Glomerular endothelial cell (primary cell): ENCODE results near the gene RPS6KA2. TPM values are rescaled to one million over a fixed set of nuclear protein-coding genes. Genes with fewer than 3 reads are reported as not detected.

ENCODE experiments used
- DNase-seq: peaks from one replicate; pipeline ENCODE4 v3.0.0-alpha.2; 2011; ENCODE audit warnings: low read depth, low spot score; ENCODE audit errors: extremely low read depth
- total RNA-seq: library from RNA; depleted of rRNA; stranded (reverse); fragments of >200 nt; gene quantifications from 2 replicates; pipeline ENCODE4 v1.2.3, GENCODE V29; 2015

Gene RPS6KA2
- total RNA-seq, 1 donor from 2014 or later, result 249 TPM

DNA sequence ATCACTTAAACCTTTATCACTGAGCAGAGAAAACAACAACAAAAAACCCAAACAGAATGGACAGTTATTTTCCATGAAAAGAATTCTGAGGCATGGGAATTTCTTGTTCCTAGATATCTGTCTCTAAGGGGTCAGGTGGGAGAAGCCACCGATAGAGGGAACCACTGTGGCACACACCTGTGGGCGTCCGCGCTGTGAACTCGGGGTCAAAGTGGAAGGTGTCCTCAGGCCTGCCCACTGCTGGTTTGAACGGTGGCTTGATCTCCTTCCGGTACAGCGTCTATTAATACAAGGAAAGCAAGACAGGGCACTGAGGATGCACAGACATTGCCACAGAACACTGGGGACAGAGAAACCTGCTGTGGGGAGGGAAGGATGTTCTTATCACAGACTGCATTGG is 167.8 kb downstream of the RPS6KA2 start:
- no peak for DNase-seq

DNA sequence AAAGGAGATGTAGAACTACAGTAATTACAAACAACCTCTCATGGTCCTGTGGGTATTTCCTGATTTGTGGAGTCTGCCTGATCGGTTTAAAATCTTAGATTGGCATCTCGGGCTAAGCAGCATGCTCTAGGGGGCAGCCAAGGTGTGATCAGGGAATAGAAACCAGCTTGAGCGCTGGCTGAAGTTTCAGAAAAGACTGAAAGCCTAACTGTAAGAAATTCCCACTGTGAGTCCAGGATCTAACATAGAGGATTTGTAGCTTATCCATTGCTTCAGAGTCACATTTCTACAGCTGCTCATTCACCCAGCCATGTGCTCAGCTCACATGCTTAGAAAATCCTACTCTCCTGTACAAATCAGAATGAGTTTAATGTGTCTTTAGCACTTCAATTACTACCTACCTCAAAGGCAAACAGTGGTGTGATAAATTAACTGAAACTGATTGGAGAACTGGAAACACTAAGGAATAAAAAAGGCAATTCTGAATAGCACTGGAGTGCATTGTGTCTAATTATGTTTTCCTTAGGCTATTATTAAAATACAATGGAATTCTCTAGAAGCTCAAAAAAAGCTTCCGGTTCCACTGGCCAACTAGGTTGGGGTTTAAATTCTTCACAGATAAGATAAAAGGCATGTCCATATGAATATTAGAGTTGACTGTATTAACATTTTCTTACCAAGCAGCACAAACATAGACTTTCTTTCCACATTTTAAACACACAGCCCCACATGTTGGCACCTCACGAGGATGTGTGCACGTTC is 170.5 kb downstream of the RPS6KA2 start:
- no peak for DNase-seq

DNA sequence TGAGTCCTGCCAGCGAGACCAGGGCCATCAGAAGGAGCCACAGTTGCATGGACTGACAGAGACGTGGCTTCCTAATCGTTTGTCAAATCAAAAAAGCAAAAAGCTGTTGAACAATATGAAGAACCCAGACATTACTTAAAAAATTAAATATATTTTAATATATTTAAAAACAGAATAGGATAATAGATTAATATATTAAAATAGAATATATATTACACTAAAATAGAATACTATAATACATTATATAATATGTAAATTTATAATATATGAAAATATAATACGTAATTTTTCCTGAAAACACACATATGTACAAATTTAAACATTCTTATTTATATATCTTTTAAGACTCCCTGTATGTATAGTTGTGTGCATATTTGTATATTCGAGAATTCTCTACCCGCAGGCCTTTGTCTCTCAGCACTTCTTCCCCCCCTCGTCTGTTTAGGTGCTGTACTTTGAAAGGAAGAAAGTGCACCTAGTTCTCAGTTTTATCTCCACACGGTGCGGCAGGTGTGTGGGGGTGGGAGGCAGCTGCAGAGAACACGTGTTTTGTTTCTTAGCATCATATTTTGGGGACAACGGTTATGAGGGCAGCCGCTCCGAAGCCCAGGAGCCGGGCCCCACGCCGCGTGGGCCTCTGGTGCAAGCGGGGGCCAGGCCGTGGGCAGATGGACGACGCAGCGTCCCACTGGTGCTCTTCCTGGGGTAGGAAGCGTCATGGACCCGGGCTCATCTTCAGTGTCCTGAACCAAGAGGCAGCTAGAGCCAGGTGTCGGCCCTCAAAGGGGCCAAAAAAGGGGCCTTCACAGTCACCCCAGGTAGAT is 172.1 kb downstream of the RPS6KA2 start:
- no peak for DNase-seq

DNA sequence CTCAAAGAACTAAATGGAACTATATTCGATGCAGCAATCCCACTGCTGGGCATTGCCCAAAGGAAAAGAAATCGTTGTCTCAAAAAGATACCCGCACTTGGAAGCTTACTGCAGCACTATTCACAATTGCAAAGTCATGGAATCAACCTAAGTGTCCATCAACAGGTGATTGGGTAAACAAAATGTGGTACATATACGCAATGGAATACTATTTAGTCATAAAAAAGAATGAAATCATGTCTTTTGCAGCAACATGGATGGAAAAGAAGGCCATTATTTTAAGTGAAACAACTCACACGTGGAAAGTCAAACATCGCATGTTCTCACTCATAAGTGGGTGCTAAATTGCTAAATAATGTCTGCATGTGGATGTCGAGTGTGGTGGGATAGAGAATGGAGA is 173.4 kb downstream of the RPS6KA2 start:
- DNase-seq, result no peak

DNA sequence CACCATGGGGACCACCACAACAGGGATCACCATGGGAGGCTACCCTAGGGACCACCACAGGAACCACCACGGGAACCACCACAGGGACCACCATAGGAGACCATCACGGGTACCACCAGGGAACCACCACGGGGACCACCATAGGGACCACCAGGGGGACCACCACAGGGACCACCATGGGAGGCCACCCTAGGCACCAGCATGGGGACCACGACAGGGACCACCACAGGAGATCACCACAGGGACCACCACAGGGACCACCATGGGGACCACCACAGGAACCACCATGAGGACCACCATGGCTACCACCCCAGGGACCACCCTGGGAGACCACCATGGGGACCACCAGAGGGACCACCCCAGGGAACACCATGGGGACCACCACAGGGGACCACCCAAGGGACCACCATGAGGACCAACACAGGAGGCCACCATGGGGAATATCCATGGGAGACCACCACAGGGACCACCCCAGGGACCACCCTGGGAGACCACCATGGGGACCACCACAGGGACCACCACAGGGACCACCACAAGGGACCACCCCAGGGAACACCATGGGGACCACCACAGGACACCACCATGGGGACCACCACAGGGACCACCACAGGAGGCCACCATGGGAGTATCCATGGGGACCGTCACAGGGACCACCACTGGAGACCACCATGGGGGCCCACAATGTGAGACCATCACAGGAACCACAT is 176.7 kb downstream of the RPS6KA2 start:
- no peak for DNase-seq

DNA sequence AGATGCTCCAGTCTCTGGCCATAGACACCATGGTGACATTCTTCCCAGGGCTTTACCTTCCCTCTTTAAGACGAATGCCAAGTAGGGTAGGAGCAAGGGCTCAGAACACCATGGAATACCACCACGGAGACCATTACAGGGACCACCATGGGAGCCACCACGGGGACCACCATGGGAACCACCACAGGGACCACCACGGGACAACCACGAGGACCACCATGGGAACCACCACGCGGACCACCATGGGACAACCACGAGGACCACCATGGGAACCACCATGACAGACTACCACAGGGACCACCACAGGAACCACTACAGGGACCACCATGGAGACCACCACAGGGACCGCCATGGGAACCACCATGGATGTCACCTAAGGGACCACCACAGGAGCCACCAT is 177.4 kb downstream of the RPS6KA2 start:
- no peak for DNase-seq

DNA sequence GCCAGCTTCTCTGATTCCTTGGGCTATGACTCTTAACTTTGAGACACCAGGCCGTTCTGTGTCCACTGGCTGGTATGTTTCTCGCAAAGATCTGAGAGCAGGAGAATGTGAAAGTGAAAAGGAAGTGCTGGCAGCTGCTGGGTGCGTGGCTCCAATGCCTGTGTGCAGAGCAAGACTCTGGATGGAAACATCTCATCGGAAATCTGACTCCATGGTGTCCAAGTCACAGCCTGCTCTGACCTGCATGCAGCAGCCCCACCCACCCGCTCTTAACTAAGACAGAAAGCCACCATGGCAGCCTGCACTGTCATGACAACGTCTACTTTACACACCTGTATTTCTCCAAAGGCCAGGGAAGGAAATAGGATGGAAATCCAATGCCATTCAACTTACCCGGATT is 178.0 kb downstream of the RPS6KA2 start:
- DNase-seq, result no peak

DNA sequence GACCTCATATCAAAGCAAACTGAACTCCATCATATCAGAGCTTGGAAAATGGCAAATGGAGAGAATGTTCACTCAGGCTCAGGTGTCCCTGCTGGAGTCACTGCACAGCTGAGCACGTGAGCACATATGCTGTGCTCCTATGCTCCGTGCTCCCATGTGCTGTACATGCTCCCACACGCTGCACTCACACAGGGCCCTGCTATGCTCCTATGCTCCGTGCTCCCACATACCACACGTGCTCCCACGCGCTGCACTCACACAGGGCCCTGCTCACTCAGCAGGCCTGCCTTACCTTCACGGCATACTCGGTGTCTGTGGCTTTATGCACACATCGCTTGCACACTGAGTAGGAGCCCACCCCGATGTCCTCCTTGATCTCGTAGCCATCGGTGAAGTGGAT is 178.6 kb downstream of the RPS6KA2 start:
- no peak for DNase-seq

DNA sequence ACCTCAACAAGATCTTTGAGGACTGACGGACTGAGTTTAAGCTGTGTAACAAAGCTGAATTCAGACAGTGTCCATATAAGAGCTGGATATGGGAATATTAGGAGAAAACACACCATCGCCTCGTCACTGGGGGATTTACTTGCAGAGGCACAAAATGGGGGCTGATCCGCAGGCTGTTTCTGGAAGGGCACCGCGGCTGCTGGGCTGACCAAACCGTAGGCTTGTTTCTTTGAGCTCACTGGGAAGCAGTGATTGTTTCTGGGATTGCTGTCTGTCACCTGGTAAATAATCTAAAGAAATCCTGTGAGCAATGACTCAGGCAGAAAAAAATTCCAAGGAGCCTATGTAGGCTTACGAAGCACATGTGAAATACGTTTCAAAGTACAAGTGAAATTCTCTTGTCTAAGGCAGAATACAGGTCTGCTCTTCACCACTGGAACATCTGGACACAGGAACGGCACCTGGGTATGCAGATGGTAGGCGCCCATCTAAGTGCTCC is 180.4 kb downstream of the RPS6KA2 start:
- no peak for DNase-seq

DNA sequence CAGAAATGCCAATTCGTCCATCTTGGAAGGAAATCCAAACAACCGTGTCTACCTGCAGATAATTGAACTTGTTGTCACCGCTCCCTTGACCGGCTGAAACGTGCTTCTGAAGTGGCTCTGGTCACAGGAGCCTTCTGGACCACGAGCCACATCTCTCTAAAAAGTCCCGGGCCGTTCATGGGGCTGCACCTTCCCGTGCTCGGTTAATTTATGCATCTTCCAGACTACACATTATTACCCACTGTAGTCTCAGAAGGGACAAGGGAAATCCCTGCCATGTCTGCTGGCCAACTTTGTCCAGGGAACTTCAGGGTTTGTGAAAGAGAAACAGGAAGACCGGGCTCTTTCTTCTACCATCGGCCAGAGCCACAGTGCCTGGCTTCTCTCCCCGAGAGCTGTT is 180.9 kb downstream of the RPS6KA2 start:
- DNase-seq, result no peak

DNA sequence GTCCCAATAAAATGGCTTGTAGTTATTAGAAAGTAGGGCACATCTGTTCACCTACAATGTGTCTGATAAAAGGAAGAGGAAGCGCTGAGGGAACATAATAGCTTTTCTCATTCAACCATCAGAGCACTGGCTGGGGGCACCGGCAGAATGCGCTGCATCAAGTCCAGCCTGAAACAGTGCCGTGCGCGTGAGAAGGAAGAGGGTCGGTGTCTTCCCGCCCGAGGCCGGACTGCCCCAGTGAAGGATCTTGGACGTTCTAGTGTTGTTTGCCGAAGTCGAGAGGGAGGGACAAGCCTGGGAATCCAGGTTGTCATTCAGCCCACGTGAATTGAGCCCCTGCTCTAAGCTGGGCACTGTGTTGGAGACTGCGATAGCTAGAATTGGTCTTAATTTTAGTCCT is 182.6 kb downstream of the RPS6KA2 start:
- no peak for DNase-seq

DNA sequence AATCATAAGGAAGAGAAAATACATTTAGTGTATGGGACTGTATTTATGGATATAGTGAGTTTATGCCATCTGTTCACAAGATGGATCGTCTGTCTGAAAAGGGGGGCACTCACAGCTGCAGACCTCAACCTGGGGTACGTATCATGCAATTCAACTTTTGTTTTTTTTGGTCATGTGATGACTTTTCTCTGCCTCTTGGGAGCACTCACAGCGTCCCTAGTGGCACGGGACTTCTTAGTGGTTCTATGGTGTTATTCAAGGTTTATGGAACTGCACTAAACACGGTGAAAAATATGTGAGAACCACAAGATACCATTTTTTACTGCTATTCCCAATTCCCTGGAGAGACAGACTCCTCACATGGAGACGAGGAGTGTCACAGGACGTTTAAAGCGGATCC is 183.9 kb downstream of the RPS6KA2 start:
- no peak for DNase-seq

DNA sequence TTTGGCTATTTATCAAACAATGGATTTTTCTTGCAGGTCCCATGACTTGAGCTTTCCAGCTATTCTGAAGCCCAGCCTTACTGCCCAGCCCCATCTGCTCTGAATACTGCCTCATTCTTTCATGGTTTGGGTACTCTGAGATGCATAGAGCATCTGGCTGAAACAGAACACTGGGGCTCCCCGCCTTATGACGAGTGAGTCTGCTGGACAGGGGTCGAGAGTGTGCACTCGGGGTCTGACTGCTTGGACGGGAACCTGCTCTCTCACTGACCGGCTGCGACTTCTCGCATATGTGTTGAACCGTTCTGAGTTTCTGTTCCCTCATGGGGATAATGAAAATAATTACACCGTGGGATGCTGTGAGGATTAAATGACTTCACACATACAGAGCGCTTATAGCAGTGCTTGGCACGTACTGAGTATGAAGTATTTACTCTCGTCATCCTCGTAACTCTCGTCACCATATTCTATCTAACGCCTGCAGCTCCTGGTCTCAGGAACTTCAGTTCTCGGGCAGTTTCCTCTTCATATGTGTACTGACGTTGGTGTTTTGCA is 184.8 kb downstream of the RPS6KA2 start:
- no peak for DNase-seq

DNA sequence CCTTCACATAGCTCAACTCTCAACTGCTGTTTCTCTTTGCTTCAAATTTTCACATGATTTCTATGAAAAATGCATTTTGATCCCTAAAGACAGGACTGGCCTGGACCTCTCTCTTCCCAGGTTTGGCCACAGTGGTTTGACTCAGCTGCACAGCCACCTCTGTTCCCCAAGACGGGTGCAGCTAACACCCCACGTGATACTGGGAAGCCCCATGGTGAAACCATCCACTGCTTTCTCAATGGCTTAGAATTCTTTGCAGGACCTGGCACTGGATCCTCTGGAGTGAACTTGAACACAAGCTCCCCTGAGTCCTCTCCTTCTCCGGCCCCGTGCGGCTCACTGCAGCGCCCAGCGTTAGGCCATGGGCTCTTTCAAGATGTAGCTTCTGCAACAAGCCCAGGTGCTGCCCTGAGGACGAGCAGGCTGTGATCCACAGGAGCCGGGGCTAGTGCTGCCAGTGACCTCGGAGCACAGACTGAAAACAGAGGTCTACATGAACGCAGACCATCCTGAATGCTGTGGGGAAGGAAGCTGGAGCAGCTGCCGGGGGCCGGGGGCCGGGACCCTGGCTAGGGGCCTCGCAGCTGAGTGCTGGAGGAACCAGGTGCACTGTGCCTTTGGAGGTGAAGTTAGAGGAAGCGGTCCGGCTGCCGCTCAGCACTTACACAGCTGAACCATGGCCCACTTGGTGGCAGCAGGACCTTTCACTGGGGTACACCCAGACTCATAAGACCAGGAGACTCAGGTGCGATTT is 185.5 kb downstream of the RPS6KA2 start:
- DNase-seq, result no peak

DNA sequence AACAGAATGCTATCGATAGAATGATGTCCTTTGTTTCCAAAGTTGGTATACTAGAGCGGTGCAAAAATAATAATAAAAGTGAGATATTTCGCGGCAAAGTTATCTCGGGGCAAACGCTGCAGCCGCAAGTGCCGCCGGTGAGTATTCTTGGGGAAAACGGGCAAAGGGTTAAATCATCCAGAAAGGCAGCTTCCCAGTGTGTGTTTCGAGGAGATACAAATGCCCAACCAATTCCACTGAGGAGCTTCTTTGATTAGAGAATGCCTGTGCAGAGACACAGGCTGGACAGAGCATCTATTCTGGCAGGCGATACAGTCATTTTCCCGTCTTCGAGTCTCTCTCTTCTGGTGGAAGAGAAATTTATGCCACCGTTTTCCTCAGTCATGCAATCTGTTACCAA is 186.3 kb downstream of the RPS6KA2 start:
- no peak for DNase-seq

DNA sequence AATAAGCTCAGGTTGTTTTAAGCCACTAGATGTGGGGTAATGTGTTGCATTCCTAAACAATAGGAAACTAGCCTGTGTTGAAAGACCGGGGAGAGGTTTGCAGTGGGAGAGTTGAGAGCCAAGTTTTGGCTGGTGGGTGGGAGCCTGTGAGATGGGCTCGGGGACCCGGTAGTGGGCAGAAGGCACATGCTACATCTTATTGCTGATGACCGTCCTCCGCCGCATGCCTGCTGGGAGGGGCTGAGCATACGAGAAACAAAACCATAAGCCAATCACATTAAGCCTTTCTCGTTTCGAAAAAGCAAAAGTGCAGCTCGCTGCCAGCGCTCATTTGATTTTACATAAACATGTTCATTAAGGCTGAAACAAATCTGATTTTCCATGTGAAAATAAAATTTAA is 186.9 kb downstream of the RPS6KA2 start:
- no peak for DNase-seq

DNA sequence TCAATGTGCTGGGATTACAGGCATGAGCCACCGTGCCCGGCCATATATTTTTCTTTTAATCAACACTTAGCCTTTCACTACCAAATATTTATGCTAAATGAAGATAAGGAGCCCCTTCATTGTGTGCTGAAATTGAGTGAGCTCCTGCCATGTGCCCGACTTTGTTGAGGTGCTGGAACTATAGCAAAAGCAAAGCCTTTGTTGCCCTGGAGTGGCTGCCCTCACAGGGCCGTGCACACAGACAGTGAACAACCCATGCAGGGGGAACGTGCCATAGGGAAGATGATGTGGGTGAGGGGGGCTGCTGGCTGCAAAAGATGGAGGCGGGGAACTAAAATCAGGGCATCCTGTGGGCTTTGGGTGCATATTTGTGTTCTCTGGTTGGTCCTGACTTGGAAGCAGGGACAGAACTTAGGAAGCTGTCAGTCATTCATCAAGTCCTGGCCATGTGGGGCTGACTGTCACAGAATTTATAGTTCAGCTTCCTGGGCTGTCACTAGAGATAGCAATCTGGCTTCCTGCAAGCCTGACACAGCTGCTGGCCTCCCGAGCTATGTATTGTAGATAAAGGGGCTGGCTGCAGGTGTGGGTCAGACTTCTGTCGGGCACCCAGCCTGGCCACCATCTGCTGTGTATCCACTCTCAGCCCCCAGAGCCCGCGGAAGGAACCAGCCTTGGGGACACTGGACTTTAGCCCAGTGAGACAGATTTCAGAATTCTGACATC is 187.5 kb downstream of the RPS6KA2 start:
- DNase-seq, result peak; percentile 5

DNA sequence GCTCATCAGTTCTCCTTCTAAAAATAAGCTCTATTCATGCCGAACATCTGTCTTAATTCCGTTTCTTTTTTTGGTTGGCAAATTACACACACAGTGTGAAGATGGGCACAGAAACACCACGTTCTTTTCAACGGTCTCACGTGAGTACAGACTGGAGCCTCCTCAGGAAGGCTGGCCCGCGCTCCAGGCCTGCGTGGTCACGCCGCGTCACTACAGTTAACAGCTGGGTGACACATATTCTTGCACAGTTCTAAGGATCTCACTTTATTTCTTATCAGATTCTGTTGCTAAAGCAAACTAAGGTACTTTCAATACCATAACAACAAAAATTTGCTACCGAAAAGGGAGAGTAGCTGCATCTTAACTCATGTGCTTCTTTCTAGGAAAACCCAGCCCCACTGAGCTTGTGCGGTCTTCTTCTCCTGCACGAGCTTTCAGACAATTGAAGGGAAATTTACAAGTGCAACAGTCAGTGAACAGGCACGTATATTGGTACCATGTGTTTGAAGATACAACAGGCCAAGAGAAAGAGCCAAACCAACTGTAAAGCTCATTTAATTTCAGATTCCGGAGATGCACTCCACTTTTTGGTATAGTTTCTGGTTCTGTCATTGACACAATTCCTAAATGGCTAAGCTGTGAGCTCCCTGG is 188.7 kb downstream of the RPS6KA2 start:
- no peak for DNase-seq

DNA sequence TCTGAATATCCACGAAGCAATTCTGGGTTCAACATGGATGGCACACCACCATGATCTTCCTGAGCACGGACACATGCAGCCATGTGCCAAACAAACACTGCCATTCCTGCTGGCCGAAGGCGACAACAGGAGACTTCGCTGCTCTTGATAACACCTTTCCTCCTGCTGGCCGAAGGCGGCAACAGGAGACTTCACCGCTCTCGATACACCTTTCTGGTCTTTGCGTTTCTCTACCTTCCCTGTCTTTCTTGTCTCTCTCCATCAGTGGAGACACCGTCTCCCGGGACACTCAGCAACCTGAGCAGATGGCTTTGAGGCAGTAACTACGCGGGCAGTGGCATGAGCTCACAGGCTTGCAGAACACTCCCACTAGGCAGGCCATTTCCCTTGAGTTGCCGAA is 189.4 kb downstream of the RPS6KA2 start:
- no peak for DNase-seq
